AG04449 (cell line): ENCODE results near the gene USP21.

Source experiments
- CTCF ChIA-PET: fragments of 350-600 bp; formaldehyde crosslinking; extraction: SDS; loops from one replicate; lab custom pipeline; 2021; ENCODE audit warnings: antibody characterized with exemption; lab: Yijun Ruan, JAX
- POLR2A ChIA-PET: fragments of 400-600, 350-600 bp; formaldehyde crosslinking; extraction: SDS; loops from one replicate; lab custom pipeline; 2020; ENCODE audit warnings: antibody characterized with exemption, inconsistent platforms; lab: Yijun Ruan, JAX
- DNase-seq: peaks from one replicate; pipeline ENCODE4 v3.0.0-alpha.2; 2010; ENCODE audit warnings: low read depth, low spot score
- H3K4me3 ChIP-seq: 2 replicates; pipeline ENCODE4 v1.5.1; 2011; ENCODE audit warnings: low read depth, mild to moderate bottlenecking, control low read depth, low read length
- CTCF ChIP-seq: IDR thresholded peaks from one replicate; pipeline ENCODE4 v1.5.1; 2011; ENCODE audit warnings: mild to moderate bottlenecking, moderate library complexity, low read length, control low read depth, inconsistent platforms; ENCODE audit not compliant: insufficient read depth; ENCODE audit errors: missing control alignments

The USP21 gene

GRCh38 chr1:161198897-161199431, 39.7 kb downstream of the USP21 start, which contains the start of gene ADAMTS4:
Gene ADAMTS4, minus strand, starts transcription at chr1:161199054. Its CDS starts 427 bp downstream, at chr1:161198627.
- no peak for TF ChIP-seq CTCF
- ChIA-PET CTCF (interaction anchor here (1.2 to 26.1 kb wide), 5 partner anchors 16 to 184 kb away, joined by 3 to 758 read pairs (median 16); partner anchors contain the start of genes APOA2, FCER1G and TOMM40L), POLR2A (interaction anchor here (0.8 to 1.7 kb wide), 7 partner anchors 16 to 40 kb away, joined by 3 to 6 read pairs (median 3); partner anchors contain the start of genes FCER1G and USP21)
- H3K4me3 ChIP-seq, result peak within 1 kb of the TSS; percentile 58
- peak; percentile 68 for DNase-seq

- DNase-seq, result no peak
- ChIA-PET CTCF (interaction anchor here (3.2 to 26.1 kb wide), 3 partner anchors 17 to 183 kb away, joined by 16 to 758 read pairs (median 22); partner anchors contain the start of genes APOA2, FCER1G and TOMM40L), POLR2A (interaction anchor here (0.8 to 1.7 kb wide), 3 partner anchors 16 to 39 kb away, joined by 3 to 5 read pairs (median 3); partner anchors contain the start of gene FCER1G)
- H3K4me3 ChIP-seq, result no peak overlapping the region
- TF ChIP-seq CTCF, result no peak
These were observed 40.3 kb downstream of the USP21 start for GRCh38 chr1:161199506-161200139.

GRCh38 chr1:161200421-161200991, 41.2 kb downstream of the USP21 start:
- POLR2A ChIA-PET, result interaction anchor here (1.0 kb wide), 1 partner anchor 68 kb away, joined by 3 read pairs; the partner anchor contains the start of gene DEDD
- CTCF ChIA-PET, result interaction anchor here (1.0 to 26.1 kb wide), 4 partner anchors 8 to 180 kb away, joined by 4 to 758 read pairs (median 26); partner anchors contain the start of genes APOA2, FCER1G and TOMM40L
- no peak overlapping the region for H3K4me3 ChIP-seq
- no peak for DNase-seq
- TF ChIP-seq CTCF, result no peak

- POLR2A ChIA-PET, result interaction anchor here (0.7 to 2.3 kb wide), 7 partner anchors 15 to 112 kb away, joined by 3 to 13 read pairs (median 3); partner anchors contain the start of genes DEDD and SDHC
- no peak for DNase-seq
- CTCF ChIA-PET, result interaction anchor here (1.0 to 26.1 kb wide), 9 partner anchors 9 to 188 kb away, joined by 3 to 758 read pairs (median 5); partner anchors contain the start of genes APOA2, B4GALT3, FCER1G and TOMM40L
- TF ChIP-seq CTCF, result no peak
- peak overlapping the region; percentile 57 for H3K4me3 ChIP-seq
These were observed 41.9 kb downstream of the USP21 start for GRCh38 chr1:161200992-161201835.

- CTCF ChIA-PET, result interaction anchor here (0.8 to 26.1 kb wide), 14 partner anchors 10 to 187 kb away, joined by 3 to 758 read pairs (median 4); partner anchors contain the start of genes APOA2, B4GALT3, FCER1G and PPOX
- H3K4me3 ChIP-seq, result peak within 1 kb of the TSS; percentile 95
- POLR2A ChIA-PET, result interaction anchor here (0.7 to 2.3 kb wide), 8 partner anchors 15 to 188 kb away, joined by 3 to 13 read pairs (median 3); partner anchors contain the start of genes APOA2 and SDHC
- TF ChIP-seq CTCF, result peak; percentile 47
- DNase-seq, result peak; percentile 95
These were observed 42.8 kb downstream of the USP21 start, which contains the start of gene NDUFS2 for GRCh38 chr1:161201836-161202712. Gene NDUFS2, plus strand, starts transcription at chr1:161202367. Its CDS starts 19 bp downstream, at chr1:161202386.
